Neural crest cell (in vitro differentiated cells): ENCODE results near the gene GPR32. TPM values are rescaled to one million over a fixed set of nuclear protein-coding genes. Genes with fewer than 3 reads are reported as not detected.

Experiments
- DNase-seq: peaks from one replicate; pipeline ENCODE4 v3.0.0; 2021; ENCODE audit warnings: low read depth, mixed read lengths, low spot score
- H3K27ac Mint-ChIP-seq: one replicate; pipeline ENCODE4 v1.8.0; 2021; ENCODE audit warnings: mild to moderate bottlenecking, mixed read lengths; ENCODE audit not compliant: unreplicated experiment
- H3K27me3 Mint-ChIP-seq: 2 replicates; pipeline ENCODE4 v1.8.0; 2021; ENCODE audit warnings: low read depth, mild to moderate bottlenecking, mixed read lengths
- H3K36me3 Mint-ChIP-seq: 2 replicates; pipeline ENCODE4 v1.8.0; 2021; ENCODE audit warnings: low read depth, mild to moderate bottlenecking, mixed read lengths
- H3K4me1 Mint-ChIP-seq: 2 replicates; pipeline ENCODE4 v1.8.0; 2021; ENCODE audit warnings: mixed read lengths
- H3K4me3 Mint-ChIP-seq: one replicate; pipeline ENCODE4 v1.8.0; 2021; ENCODE audit warnings: mild to moderate bottlenecking, mixed read lengths
- H3K9me3 Mint-ChIP-seq: 2 replicates; pipeline ENCODE4 v1.8.0; 2021; ENCODE audit warnings: mixed read lengths
- CTCF ChIP-seq: fragments of 200-600 bp; sonication (generic); conservative IDR thresholded peaks from 2 replicates; pipeline ENCODE4 v1.5.0; 2021; ENCODE audit warnings: antibody characterized with exemption, mild to moderate bottlenecking
- total RNA-seq: library from RNA; stranded (reverse); gene quantifications from 2 replicates; pipeline ENCODE4 v1.2.1, GENCODE V29; 2021

GPR32 gene
- total RNA-seq, 1 donor from 2014 or later: not detected

GRCh38 chr19:50792272-50793250 lies 22.3 kb downstream of the GPR32 start:
- TF ChIP-seq CTCF: no peak
- H3K9me3 Mint-ChIP-seq: peaks cover 6% of the 10 kb centered on the region
- peaks cover 16% of the 10 kb centered on the region for H3K4me1 Mint-ChIP-seq
- peak overlapping the region; percentile 84 for H3K4me3 Mint-ChIP-seq
- no peak for DNase-seq
- H3K27ac Mint-ChIP-seq: no peak overlapping the region
- H3K27me3 Mint-ChIP-seq: peaks cover 43% of the 10 kb centered on the region
- peaks cover 6% of the 10 kb centered on the region for H3K36me3 Mint-ChIP-seq

- Mint-ChIP-seq H3K27me3 (peaks cover 43% of the 10 kb centered on the region), H3K4me1 (peaks cover 16% of the 10 kb centered on the region), H3K27ac (no peak overlapping the region), H3K4me3 (peak overlapping the region; percentile 84), H3K9me3 (peaks cover 6% of the 10 kb centered on the region), H3K36me3 (peaks cover 6% of the 10 kb centered on the region)
- DNase-seq: no peak
- TF ChIP-seq CTCF: no peak
These were observed 23.3 kb downstream of the GPR32 start for GRCh38 chr19:50793558-50794065.

- peaks cover 6% of the 10 kb centered on the region for H3K36me3 Mint-ChIP-seq
- peak; percentile 32 for TF ChIP-seq CTCF
- H3K27me3 Mint-ChIP-seq: peaks cover 39% of the 10 kb centered on the region
- peaks cover 16% of the 10 kb centered on the region for H3K4me1 Mint-ChIP-seq
- no peak overlapping the region for H3K27ac Mint-ChIP-seq
- H3K4me3 Mint-ChIP-seq: peak overlapping the region; percentile 84
- H3K9me3 Mint-ChIP-seq: peaks cover 6% of the 10 kb centered on the region
- DNase-seq: no peak
These were observed 24.0 kb downstream of the GPR32 start for GRCh38 chr19:50794074-50794875.

- Mint-ChIP-seq H3K36me3 (peaks cover 8% of the 10 kb centered on the region), H3K27me3 (peaks cover 32% of the 10 kb centered on the region), H3K27ac (peak overlapping the region; percentile 65), H3K4me1 (peaks cover 17% of the 10 kb centered on the region), H3K4me3 (peak overlapping the region; percentile 81), H3K9me3 (peaks cover 6% of the 10 kb centered on the region)
- peak; percentile 23 for TF ChIP-seq CTCF
- no peak for DNase-seq
These were observed 24.8 kb downstream of the GPR32 start for GRCh38 chr19:50794876-50795663.

GRCh38 chr19:50795664-50796073 lies 25.4 kb downstream of the GPR32 start:
- no peak for DNase-seq
- Mint-ChIP-seq H3K36me3 (peaks cover 10% of the 10 kb centered on the region), H3K27ac (no peak overlapping the region), H3K4me1 (peaks cover 19% of the 10 kb centered on the region), H3K9me3 (peaks cover 6% of the 10 kb centered on the region), H3K27me3 (peaks cover 32% of the 10 kb centered on the region), H3K4me3 (peak overlapping the region; percentile 81)
- TF ChIP-seq CTCF: no peak
